NCI-H1092 treated with DMSO at 0.1 percent for 48 hours (cell line): ENCODE data around the gene XRN2.
"Not testable (repeated sequence)": the region's sequence is repeated elsewhere in the genome, so short reads cannot be mapped to it uniquely, and the experiment has no call there.

ENCODE experiments used
- DNase-seq: peaks from one replicate; lab custom pipeline; 2025; lab: John Stamatoyannopoulos, UW

The XRN2 gene

GRCh38 chr20:21344961-21345360, 41.8 kb downstream of the XRN2 start:
- DNase-seq = no peak

GRCh38 chr20:21352703-21353102, 49.6 kb downstream of the XRN2 start:
- DNase-seq = no peak

- no peak for DNase-seq
These were observed 50.1 kb downstream of the XRN2 start for GRCh38 chr20:21353236-21353635.

GRCh38 chr20:21355981-21356380, 52.9 kb downstream of the XRN2 start:
- DNase-seq = no peak

- DNase-seq = no peak
These were observed 53.3 kb downstream of the XRN2 start for GRCh38 chr20:21356386-21356785.

- DNase-seq = no peak
These were observed 54.7 kb downstream of the XRN2 start for GRCh38 chr20:21357844-21358243.

- DNase-seq = no peak
These were observed 55.6 kb downstream of the XRN2 start for GRCh38 chr20:21358737-21359136.

- DNase-seq = no peak
These were observed 57.6 kb downstream of the XRN2 start for GRCh38 chr20:21360705-21361104.

GRCh38 chr20:21361266-21361665, 58.1 kb downstream of the XRN2 start:
- no peak for DNase-seq

- DNase-seq = no peak
These were observed 61.3 kb downstream of the XRN2 start for GRCh38 chr20:21364413-21364812.

- DNase-seq = no peak
These were observed 62.6 kb downstream of the XRN2 start for GRCh38 chr20:21365771-21366170.

GRCh38 chr20:21366273-21366672, 63.1 kb downstream of the XRN2 start:
- DNase-seq = not testable (repeated sequence)

- DNase-seq = no peak
These were observed 65.7 kb downstream of the XRN2 start for GRCh38 chr20:21368791-21369190.

- no peak for DNase-seq
These were observed 68.1 kb downstream of the XRN2 start for GRCh38 chr20:21371193-21371592.

- no peak for DNase-seq
These were observed 68.9 kb downstream of the XRN2 start for GRCh38 chr20:21372016-21372415.

GRCh38 chr20:21373436-21373835, 70.3 kb downstream of the XRN2 start:
- DNase-seq = no peak

- no peak for DNase-seq
These were observed 73.5 kb downstream of the XRN2 start for GRCh38 chr20:21376626-21377025.

GRCh38 chr20:21377701-21378100, 74.6 kb downstream of the XRN2 start:
- no peak for DNase-seq

- no peak for DNase-seq
These were observed 75.1 kb downstream of the XRN2 start for GRCh38 chr20:21378259-21378658.

- DNase-seq = no peak
These were observed 77.6 kb downstream of the XRN2 start for GRCh38 chr20:21380711-21381110.

GRCh38 chr20:21381619-21382018, 78.5 kb downstream of the XRN2 start:
- DNase-seq = no peak

GRCh38 chr20:21384308-21384892, 81.3 kb downstream of the XRN2 start:
- no peak for DNase-seq

- no peak for DNase-seq
These were observed 83.0 kb downstream of the XRN2 start for GRCh38 chr20:21386111-21386510.

- DNase-seq = peak; percentile 90
These were observed 84.4 kb downstream of the XRN2 start for GRCh38 chr20:21387528-21387927.

- DNase-seq = peak; percentile 13
These were observed 85.4 kb downstream of the XRN2 start for GRCh38 chr20:21388566-21388965.
